ENCODE results near the gene HNRNPH3. TPM values are rescaled to one million over a fixed set of nuclear protein-coding genes. Genes with fewer than 3 reads are reported as not detected.
A peak's percentile ranks its signal among the peaks of the same experiment; 100 is the strongest.
"Not testable (repeated sequence)": the region's sequence is repeated elsewhere in the genome, so short reads cannot be mapped to it uniquely, and the experiment has no call there.

HNRNPH3 gene
- 40.4 TPM for total RNA-seq

DNA sequence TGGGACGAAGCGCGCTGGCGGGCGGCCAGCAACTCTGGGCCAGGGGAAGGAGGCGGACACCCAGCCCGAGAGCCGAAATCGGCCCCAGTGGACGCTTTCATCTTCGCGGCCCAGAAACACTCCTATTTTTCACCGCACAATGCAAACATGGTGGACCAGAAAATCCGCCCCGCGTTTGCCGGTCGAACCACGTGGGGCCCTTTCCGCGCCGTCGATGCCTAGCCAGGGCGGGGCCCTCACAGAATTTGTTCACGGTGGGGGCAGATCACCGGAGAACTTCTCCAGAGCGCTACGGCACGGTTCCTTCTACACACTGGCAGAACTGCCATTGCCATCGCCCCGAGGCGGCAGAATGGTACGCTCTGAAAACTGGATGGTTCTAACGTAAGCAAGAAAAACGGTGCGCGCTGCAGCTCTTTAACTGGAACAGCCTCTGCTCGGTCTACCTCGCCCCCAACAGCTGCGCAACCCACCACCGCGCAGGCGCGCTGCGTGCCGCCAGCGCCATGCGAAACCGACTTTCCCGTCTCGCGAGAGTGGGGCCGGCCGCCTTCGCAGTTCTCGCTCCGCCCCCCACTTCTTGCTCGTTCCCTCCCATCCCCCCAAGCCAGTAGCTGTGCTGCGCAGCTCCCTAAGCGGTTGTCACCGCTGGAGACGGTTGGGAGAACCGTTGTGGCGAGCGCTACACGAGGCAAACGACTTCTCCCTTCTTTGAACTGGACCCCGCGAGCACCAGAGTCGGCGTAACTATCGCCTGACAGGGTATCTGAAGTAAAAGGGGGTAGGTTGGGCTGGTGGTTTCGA is at the start of gene HNRNPH3:
Gene HNRNPH3 (plus strand): TSS at position 610 of the 804 bp plus-strand sequence. CDS start 5,158 bp downstream, outside the sequence.
- no peak for FAIRE-seq
- peak; percentile 86 to 88 for DNase-seq (ENCODE audit: low spot score in 2 of 2)

DNA sequence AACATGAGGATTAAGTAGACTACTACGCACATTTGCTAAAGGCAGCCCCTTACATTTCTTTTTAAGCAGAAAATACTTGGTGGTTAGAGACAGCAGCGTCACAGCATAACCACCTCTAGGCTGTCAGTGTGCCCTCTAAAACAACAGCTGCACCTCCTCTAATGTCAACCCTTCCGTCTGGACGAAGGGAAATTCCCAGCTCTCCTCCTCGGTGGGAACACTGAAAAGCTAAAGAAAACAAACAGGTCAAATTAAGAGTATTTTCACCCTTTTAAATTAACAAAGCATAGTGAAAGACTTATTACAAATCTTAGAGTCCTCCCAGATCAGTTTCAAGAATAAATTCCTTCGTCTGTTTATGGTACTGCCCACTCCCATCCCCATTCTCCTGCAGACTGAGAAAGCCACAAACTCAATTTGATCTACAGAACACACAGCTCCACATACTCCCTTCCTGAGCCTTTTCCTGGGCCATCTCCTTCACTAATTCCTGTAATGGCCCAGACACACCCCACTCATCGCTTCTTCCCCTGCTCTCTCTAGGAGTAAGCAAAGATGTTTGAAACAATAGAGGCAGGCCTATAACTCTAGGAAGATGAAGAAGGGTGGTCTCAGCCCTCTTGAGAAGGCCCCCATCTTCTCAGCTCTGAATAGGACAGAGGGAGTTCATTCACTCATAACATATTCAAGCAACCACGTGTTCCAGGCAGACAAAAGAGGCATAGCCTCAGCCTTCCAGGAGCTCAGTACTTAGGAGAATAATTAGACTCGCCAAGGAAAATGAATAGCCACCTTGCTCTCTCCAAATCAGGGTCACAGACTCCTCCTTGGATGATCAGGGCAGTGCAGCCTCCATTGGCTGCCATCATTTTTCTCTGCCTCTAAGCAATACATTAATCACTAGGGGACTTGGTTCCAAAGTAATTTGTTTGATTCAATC is 47.5 kb upstream of the HNRNPH3 start:
- no peak for DNase-seq (ENCODE audit: low spot score in 2 of 2)
- no peak for FAIRE-seq

GRCh38 chr10:68288717-68289116 is 43.1 kb upstream of the HNRNPH3 start:
- DNase-seq (ENCODE audit: low spot score in 2 of 2) (no peak), FAIRE-seq (no peak)

GRCh38 chr10:68290736-68291135 is 41.1 kb upstream of the HNRNPH3 start:
- FAIRE-seq, result no peak
- DNase-seq (ENCODE audit: low spot score in 2 of 2), result no peak

DNA sequence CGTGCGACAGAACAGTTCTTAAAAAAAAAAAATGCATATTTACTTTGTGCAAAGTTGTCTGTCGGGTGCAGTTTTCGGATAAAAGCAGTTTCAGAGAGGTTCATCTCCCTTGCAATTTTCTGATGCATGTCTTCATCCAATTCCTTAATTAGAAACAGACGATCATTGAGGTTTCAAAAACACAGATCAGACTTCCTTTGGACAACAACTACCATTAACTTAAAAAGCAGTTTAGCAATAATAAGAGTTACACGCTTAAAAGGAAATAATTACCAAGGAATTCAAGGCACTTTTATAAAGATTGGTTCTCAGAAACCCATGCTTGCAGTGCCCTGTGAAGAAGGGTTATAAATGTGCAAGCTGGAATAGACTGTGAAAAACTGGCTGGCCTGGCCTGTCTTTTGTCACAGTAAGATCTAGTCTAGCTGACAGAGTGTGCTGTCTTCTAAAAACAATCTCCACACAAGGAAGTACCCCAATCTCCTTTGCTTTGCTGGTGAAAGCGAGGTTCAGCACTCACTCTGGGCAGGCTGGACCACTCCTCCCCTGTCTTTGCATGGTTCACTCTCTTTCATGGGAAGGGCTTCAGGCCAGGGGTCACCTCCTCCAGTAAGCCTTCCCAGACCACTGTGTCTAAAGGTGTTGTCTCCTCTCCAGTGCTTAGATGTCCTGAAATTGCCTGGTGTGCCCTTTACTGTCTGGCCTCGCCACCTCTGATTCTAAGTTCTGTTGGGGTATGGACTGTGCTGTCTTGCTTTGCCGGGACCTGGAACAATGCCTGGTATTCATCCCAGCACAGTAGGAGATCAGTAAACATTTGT is 34.8 kb upstream of the HNRNPH3 start:
- FAIRE-seq, result no peak

DNA sequence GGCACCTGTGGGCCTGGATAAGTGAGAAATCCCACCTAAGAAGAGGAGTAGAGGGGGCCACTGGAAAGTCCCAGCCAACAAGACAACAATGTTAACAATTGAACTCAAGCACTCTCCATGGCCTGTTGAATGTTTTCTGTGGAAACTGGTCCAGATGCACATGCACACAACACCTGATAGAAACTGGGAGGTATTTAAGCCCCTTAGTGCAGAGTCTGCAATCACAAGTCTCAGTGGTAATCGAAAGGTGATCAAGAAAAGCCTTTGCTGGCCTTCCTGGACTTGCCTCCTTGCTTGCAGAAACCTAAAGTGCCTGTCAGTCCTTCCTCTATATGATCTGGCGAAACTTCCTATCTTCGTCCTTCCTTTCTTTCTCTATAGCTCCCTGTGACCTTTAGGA is 30.6 kb upstream of the HNRNPH3 start:
- no peak for DNase-seq (ENCODE audit: low spot score in 2 of 2)
- no peak for FAIRE-seq

More for the DNA sequence above, 34.8 kb upstream of the HNRNPH3 start:
- no peak for DNase-seq (ENCODE audit: low spot score in 2 of 2)

DNA sequence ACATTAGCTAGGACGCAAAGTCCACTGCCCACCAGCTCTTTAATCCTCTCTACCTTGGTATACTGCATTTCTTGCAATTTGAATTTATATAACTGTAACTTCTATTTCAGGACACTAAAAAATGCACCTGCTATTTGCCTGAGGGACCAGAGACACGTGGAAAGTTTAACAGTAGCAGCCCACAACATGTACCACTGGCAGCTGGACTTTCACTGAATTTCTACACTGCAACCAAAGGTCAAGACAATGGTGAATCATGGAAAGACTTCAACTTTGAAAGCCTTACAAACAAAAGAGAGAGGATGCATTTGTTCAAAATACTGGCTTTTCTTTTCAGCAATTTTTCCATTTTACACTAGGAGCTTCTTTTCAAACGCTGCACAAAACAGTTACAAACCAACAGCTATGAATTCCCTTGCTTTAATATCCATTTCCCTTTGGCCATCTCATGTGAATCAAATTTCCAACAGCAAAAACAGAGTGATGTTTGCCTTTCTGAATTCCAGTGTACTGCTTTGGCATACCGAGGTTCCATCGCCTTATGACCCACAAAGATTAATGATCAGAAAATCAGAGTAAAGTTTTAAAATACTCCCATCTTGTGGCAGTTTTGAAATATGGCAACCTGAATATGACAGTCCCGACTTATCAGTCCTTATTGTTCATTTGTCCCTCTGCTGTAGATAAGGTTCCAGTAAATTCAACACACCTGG is 29.9 kb upstream of the HNRNPH3 start:
- FAIRE-seq (no peak), DNase-seq (ENCODE audit: low spot score in 2 of 2) (peak in 1 of 2 donors; percentile 35)

- FAIRE-seq (no peak), DNase-seq (ENCODE audit: low spot score in 2 of 2) (no peak)
Measured at GRCh38 chr10:68302503-68302823, 29.4 kb upstream of the HNRNPH3 start.

DNA sequence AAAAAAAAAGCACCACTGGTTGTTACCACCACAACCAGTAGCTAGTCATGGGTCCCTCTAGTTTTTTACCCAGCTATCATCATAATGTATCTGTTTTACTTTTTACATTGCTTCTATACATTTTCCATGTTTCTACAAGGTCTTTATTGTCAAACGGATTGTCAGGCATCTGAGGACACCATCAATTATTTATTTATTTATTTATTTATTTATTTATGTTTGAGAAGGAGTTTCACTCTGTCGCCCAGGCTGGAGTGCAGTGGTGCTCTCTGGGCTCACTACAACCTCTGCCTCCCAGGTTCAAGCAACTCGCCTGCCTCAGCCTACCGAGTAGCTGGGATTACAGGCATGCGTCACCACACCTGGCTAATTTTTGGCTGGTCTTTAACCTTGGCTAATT is 29.0 kb upstream of the HNRNPH3 start:
- no peak for DNase-seq (ENCODE audit: low spot score in 2 of 2)
- FAIRE-seq, result no peak

GRCh38 chr10:68303849-68304412 is 27.9 kb upstream of the HNRNPH3 start:
- DNase-seq (ENCODE audit: low spot score in 2 of 2) (no peak), FAIRE-seq (no peak)

GRCh38 chr10:68305854-68306253 is 26.0 kb upstream of the HNRNPH3 start:
- DNase-seq (ENCODE audit: low spot score in 2 of 2), result no peak
- peak; percentile 10 for FAIRE-seq

DNA sequence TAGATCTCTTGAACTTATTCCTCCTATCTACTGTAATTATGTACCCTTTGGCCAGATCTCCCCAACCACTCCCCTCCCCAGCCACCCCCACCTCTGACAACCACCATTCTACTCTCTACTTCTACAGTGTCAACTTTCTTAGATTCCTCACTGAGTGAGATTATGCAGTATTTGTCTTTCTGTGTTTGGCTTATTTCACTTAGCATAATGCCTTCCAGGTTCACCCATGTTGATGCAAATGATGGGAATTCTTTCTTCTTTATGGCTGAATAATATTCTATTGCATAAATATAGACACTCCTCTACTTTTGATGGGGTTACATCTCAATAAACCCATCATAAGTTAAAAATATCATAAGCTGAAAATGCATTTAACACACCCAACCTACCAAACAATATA is 21.3 kb upstream of the HNRNPH3 start:
- FAIRE-seq (no peak), DNase-seq (ENCODE audit: low spot score in 2 of 2) (no peak)

GRCh38 chr10:68314930-68315329 is 16.9 kb upstream of the HNRNPH3 start:
- not testable (repeated sequence) for DNase-seq (ENCODE audit: low spot score in 2 of 2); FAIRE-seq

DNA sequence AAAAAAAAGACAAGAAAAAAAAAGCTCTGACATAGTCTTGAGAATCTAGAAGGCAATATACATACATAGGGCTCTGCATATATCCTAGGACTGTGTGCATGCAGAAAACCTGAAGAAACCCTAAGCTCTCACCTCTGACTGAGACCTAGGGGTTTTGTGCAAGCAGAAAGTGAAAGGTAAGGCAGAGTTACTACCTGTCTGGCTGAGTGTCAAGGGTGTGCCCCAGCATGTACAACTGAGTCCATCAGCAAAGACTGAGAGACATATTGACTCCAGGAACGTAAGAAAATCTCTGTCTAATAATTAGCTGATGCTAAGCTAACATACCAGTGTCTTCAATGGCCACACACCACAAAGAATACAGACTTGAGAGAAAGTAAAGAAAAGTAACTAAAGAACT is 16.3 kb upstream of the HNRNPH3 start:
- DNase-seq (ENCODE audit: low spot score in 2 of 2) (no peak), FAIRE-seq (no peak)

- FAIRE-seq (no peak), DNase-seq (ENCODE audit: low spot score in 2 of 2) (no peak)
Measured at GRCh38 chr10:68318331-68319059, 13.4 kb upstream of the HNRNPH3 start.

DNA sequence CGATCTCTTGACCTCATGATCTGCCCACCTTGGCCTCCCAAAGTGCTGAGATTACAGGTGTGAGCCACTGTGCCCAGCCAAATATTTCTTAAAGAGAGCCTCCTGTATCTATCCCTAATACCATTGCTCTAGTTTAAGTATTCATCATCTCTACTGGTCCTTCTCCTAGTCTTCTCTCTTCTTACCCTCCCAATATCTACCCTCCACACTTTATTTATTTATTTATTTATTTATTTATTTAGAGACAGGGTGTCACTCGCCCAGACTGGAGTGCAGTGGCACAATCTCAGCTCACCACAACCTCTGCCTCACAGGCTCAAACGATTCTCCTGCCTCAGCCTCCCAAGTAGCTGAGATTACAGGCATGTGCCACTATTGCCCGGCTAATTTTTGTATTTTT is 7.5 kb upstream of the HNRNPH3 start:
- not testable (repeated sequence) for FAIRE-seq; DNase-seq (ENCODE audit: low spot score in 2 of 2)

DNA sequence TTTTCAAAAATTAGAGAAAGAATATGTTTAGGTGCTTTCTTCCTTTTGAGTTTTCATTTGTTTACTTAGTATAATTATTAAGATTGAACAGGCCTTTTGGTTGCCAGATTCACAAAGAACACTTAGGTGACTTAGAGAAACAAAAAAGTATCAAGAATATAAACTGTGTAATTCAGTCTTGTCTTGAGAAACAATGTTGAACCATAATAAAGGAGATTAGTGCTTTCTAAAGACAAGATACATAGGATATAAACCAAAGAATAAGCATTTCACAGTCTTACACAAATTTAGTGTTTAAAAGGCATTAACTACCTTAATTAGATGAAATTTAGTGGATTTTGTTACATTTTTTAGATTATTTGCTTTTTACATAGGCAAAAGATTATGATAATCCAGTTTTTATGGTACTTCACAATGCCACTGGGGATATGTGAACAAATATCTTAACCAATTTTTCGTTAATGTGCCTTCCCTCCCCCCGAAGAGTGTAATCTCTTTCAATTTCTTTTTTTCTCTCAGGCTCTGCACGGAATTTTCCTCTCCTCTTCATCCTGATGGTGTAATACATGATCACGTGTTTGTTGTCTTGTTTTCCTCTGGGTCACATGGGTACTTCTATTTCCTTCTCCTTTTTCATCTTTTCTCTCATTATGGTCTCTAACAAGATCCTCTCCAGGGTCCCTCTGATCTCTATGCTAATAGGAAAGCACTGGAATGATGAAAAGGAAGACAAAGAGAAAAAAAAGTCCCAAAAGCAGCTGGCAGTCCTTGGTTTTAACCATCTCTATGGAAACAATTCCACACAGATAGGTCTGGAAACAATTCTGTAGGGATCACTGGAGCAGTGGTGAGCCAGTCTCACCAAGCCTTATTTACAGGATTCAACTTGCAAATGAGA is 3.7 kb upstream of the HNRNPH3 start:
- FAIRE-seq, result no peak
- DNase-seq (ENCODE audit: low spot score in 2 of 2), result peak; percentile 46 to 62

DNA sequence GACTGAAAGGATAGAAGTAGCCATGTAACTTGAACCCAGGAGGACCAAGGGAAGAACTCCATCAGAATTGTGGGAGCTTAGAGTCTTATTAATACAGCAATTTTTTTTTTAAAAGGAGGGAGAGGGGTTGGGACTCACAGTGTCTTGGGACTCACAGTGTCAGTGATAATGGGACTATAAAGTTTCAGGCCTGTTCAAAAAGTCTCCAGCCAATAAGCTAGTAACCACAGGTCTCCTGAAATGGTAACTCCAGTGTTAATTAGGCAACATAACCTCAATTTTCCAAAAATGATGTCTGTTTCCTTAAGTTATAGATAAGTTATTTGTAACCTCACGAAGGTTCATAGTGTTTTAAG is 2.4 kb upstream of the HNRNPH3 start:
- no peak for DNase-seq (ENCODE audit: low spot score in 2 of 2)
- no peak for FAIRE-seq
